Left lung (tissue), 10 donors: Measurements from ENCODE around the gene CIITA. TPM values are rescaled to one million over a fixed set of nuclear protein-coding genes. Genes with fewer than 3 reads are reported as not detected.

ENCODE experiments used
- ATAC-seq: fragments of 200-7000 bp; cut with Tn5 transposase; one replicate; pipeline ENCODE4 v1.9.1; 2020; ENCODE audit warnings: moderate library complexity
- DNase-seq, 4 donors: peaks; one replicate each; pipeline ENCODE4 v3.0.0-alpha.2; 2013 to 2020
- H3K27ac ChIP-seq, 2 donors: fragments of 200-600 bp; sonication (generic) in 1 of 2; one replicate each; pipeline versions ENCODE4 v1.5.0 to v1.8.0; 2020 to 2021
- H3K27me3 ChIP-seq, 2 donors: fragments of 200-600 bp; sonication (generic) in 1 of 2; one replicate each; pipeline versions ENCODE4 v1.5.0 to v1.8.0; 2020 to 2021
- H3K36me3 ChIP-seq, 2 donors: fragments of 200-600 bp; sonication (generic) in 1 of 2; one replicate each; pipeline versions ENCODE4 v1.5.0 to v1.8.0; 2020 to 2021
- H3K4me1 ChIP-seq, 2 donors: fragments of 200-600 bp; one replicate each; pipeline ENCODE4 v1.8.0; 2021
- H3K4me3 ChIP-seq, 2 donors: fragments of 200-600 bp; sonication (generic) in 1 of 2; one replicate each; pipeline versions ENCODE4 v1.5.0 to v1.8.0; 2020 to 2021; ENCODE audit warnings: mild to moderate bottlenecking in 1 of 2
- H3K9me3 ChIP-seq, 2 donors: fragments of 200-600 bp; sonication (generic) in 1 of 2; one replicate each; pipeline versions ENCODE4 v1.5.0 to v1.8.0; 2020 to 2021
- intact Hi-C, 2 donors: fragments of 100-400 bp; cut with DNase I; formaldehyde crosslinking; loops; one replicate each; pipeline versions ENCODE4 v1.11.2 to v1.14.2; 2022
- polyA plus RNA-seq, 6 donors: library from polyadenylated mRNA; unstranded; fragments of 120-200 nt; gene quantifications; one replicate each; pipeline ENCODE4 v1.2.1, GENCODE V29; 2013; ENCODE audit not compliant: insufficient read length in 6 of 6
- total RNA-seq, 2 donors: library from RNA; stranded (reverse); fragmentation: NEBNext Ultra II Directional; extraction: Animal tissue kit (Norgen Biotek cat#: 25700); gene quantifications; one replicate each; pipeline ENCODE4 v1.2.1, GENCODE V29; 2021
- TF ChIP-seq, protein P1 (sequence below), 2 donors: fragments of 200-600 bp; sonication (generic) in 1 of 2; IDR thresholded peaks; one replicate each; pipeline versions ENCODE4 v1.5.0 to v1.8.0; 2021; ENCODE audit warnings: antibody characterized with exemption in 2 of 2
- donor health status: DM: no; HTN: yes; CAD: no.
- donor health status: DM: no; HTN: no; CAD: no.

The CIITA gene
- total and polyA plus RNA-seq, 8 donors: 2.6 to 49.0 (median 5.8) TPM

DNA sequence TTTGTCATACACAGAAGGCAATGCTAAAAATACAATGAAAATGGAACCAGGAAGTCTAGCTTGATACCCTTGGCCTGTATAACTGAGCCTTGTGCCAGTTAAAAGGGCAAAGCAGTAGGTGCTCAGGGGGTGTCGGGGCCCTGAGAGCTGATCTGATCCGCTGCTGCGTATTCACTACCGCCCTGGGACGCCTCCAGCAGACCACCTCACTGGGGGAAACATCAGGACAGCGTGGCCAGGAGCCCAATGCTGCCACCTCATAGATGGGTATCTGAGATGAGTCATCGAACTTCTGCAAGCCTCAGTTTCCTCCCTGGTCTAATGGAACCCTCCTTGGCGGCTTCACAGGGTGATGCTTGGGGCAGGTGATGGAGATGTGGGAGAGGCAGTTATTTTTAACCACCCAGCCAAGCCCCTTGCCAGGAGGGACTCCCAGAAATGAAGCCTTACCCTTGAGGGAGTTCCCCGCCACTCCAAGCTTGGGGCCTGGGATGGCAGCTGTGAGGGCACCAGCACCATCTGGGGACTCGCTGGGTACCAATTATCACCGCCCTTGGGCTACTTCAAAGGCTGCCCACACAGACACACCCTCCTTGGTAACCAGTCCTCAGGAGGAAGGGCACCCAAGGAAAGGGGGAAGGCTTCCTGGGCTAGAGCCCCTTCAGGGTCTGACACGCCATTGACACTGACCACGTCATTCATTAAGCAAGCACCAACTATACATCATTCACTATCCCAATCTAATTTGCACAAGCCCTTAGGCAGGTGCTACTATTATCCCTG, 57.5 kb downstream of the CIITA start:
- peak in 1 of 4 donors; percentile 22 for DNase-seq
- Histone ChIP-seq H3K36me3 (peaks cover 0 to 13% of the 10 kb centered on the region in 2 donors), H3K9me3 (no peaks in the 10 kb centered on the region), H3K27ac (no peak overlapping the region), H3K4me3 (no peak overlapping the region), H3K4me1 (peaks cover 34 to 91% of the 10 kb centered on the region in 2 donors), H3K27me3 (no peaks in the 10 kb centered on the region)
- TF ChIP-seq, protein P1, sequence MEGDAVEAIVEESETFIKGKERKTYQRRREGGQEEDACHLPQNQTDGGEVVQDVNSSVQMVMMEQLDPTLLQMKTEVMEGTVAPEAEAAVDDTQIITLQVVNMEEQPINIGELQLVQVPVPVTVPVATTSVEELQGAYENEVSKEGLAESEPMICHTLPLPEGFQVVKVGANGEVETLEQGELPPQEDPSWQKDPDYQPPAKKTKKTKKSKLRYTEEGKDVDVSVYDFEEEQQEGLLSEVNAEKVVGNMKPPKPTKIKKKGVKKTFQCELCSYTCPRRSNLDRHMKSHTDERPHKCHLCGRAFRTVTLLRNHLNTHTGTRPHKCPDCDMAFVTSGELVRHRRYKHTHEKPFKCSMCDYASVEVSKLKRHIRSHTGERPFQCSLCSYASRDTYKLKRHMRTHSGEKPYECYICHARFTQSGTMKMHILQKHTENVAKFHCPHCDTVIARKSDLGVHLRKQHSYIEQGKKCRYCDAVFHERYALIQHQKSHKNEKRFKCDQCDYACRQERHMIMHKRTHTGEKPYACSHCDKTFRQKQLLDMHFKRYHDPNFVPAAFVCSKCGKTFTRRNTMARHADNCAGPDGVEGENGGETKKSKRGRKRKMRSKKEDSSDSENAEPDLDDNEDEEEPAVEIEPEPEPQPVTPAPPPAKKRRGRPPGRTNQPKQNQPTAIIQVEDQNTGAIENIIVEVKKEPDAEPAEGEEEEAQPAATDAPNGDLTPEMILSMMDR (IDR thresholded peaks at IDR 0.05): no peak
- ATAC-seq: no peak
- intact Hi-C loops: no loop called here

DNA sequence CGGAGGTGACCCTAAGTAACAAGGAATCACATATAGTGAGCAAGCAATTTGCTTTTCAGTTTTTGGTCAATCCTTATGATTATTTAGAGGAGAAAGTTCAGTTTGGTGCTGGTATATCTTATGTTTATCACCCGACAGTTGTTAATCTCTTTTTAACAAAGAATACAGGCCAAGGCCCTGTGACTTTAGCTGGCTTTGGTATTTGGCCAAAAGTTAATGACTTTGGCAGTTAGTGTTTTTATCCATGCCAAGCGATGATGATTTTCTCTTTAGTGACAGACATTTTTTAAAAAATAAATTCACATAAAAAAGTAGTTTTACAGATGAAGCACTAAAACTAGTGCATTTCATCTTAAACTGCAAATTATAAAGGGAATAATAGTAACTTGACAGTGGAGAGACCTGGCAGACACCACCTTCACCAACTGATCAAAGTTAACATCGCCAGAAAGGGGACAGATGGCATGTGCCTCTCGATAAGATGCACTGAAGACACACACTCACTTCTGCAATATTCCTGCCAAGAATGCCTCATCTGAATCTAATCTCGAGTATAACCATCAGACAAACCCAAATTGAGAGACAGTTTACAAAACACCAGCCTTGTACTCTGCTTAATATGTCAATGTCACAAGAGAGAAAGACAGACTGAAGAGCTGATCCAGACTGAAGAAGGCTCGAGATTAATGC, 58.4 kb downstream of the CIITA start:
- no peaks in the 10 kb centered on the region for H3K27me3 ChIP-seq
- intact Hi-C loops: no loop called here
- H3K36me3 ChIP-seq: peaks cover 0 to 13% of the 10 kb centered on the region in 2 donors
- ATAC-seq (no peak), DNase-seq (no peak)
- TF ChIP-seq, protein P1 (IDR thresholded peaks at IDR 0.05): no peak
- no peak overlapping the region for H3K4me3 ChIP-seq
- no peak overlapping the region for H3K27ac ChIP-seq
- H3K4me1 ChIP-seq: peaks cover 34 to 91% of the 10 kb centered on the region in 2 donors
- H3K9me3 ChIP-seq: no peaks in the 10 kb centered on the region

- Histone ChIP-seq H3K9me3 (no peaks in the 10 kb centered on the region), H3K4me3 (no peak overlapping the region), H3K27me3 (no peaks in the 10 kb centered on the region), H3K4me1 (peaks cover 40 to 91% of the 10 kb centered on the region in 2 donors), H3K36me3 (peaks cover 0 to 13% of the 10 kb centered on the region in 2 donors), H3K27ac (peak overlapping the region in 1 of 2 donors; percentile 75)
- peak in 1 of 4 donors; percentile 29 for DNase-seq
- ATAC-seq: no peak
- TF ChIP-seq, protein P1 (IDR thresholded peaks at IDR 0.05): no peak
- intact Hi-C loops: no loop called here
Observed at GRCh38 chr16:10936272-10936984, 59.4 kb downstream of the CIITA start.

GRCh38 chr16:10937068-10937859, 60.3 kb downstream of the CIITA start:
- peaks cover 0 to 10% of the 10 kb centered on the region in 2 donors for H3K36me3 ChIP-seq
- H3K9me3 ChIP-seq: no peaks in the 10 kb centered on the region
- peak overlapping the region; percentile 21 to 75 for H3K27ac ChIP-seq
- DNase-seq: peak in 1 of 4 donors; percentile 32
- TF ChIP-seq, protein P1 (IDR thresholded peaks at IDR 0.05): no peak
- peaks cover 40 to 89% of the 10 kb centered on the region in 2 donors for H3K4me1 ChIP-seq
- peak overlapping the region in 1 of 2 donors; percentile 20 for H3K4me3 ChIP-seq
- H3K27me3 ChIP-seq: no peaks in the 10 kb centered on the region
- intact Hi-C loops: no loop called here
- peak; percentile 2 for ATAC-seq
